Measurements from ENCODE around the gene SKIL. TPM values are rescaled to one million over a fixed set of nuclear protein-coding genes. Genes with fewer than 3 reads are reported as not detected.

The SKIL gene
- polyA plus RNA-seq, 1 donor = 21.3 TPM

GRCh38 chr3:170438836-170439235 is 81.3 kb downstream of the SKIL start:
- no peak for DNase-seq

- DNase-seq = no peak
These were observed 82.8 kb downstream of the SKIL start for GRCh38 chr3:170440344-170440743.

GRCh38 chr3:170441412-170441811 is 83.9 kb downstream of the SKIL start:
- no peak for DNase-seq

- no peak for DNase-seq
These were observed 85.4 kb downstream of the SKIL start for GRCh38 chr3:170442947-170443346.

- DNase-seq = no peak
These were observed 85.9 kb downstream of the SKIL start for GRCh38 chr3:170443457-170443856.

Other genes with a start within 250 kb of the SKIL start
- 25.4 TPM for gene PHC3, start 176.0 kb upstream of the SKIL start, polyA plus RNA-seq (ENCODE audit: insufficient read length)
- gene PRKCI, start 135.3 kb upstream of the SKIL start, polyA plus RNA-seq (ENCODE audit: insufficient read length) = 19.3 TPM
- 1.7 TPM for gene CLDN11, start 61.2 kb downstream of the SKIL start, polyA plus RNA-seq (ENCODE audit: insufficient read length)
- 0.58 TPM for gene SLC7A14, start 228.4 kb downstream of the SKIL start, polyA plus RNA-seq (ENCODE audit: insufficient read length)